ENCODE results near the gene TTC21A.

TTC21A gene

GRCh38 chr3:39094851-39095677 is 12.4 kb upstream of the TTC21A start:
- TF ChIP-seq CTCF (IDR thresholded peaks at IDR 0.05; ENCODE audit: low read depth, low read length) (no peak), MYC (IDR thresholded peaks at IDR 0.05; ENCODE audit: low read depth, low read length) (no peak), POLR2A (IDR thresholded peaks at IDR 0.05; ENCODE audit: extremely low read depth, insufficient read length) (no peak)
- peak; percentile 14 for DNase-seq (ENCODE audit: low read depth)
- H3K4me3 ChIP-seq (ENCODE audit: low read depth, low read length) = no peak overlapping the region

GRCh38 chr3:39095778-39096177 is 11.7 kb upstream of the TTC21A start:
- TF ChIP-seq CTCF (IDR thresholded peaks at IDR 0.05; ENCODE audit: low read depth, low read length) (no peak), MYC (IDR thresholded peaks at IDR 0.05; ENCODE audit: low read depth, low read length) (no peak), POLR2A (IDR thresholded peaks at IDR 0.05; ENCODE audit: extremely low read depth, insufficient read length) (no peak), MAX (IDR thresholded peaks at IDR 0.05; ENCODE audit: low read depth, low read length) (no peak)
- DNase-seq (ENCODE audit: low read depth) = no peak
- no peak overlapping the region for H3K4me3 ChIP-seq (ENCODE audit: low read depth, low read length)

GRCh38 chr3:39096775-39097174 is 10.7 kb upstream of the TTC21A start:
- DNase-seq (ENCODE audit: low read depth) = no peak
- no peak for TF ChIP-seq MYC (IDR thresholded peaks at IDR 0.05; ENCODE audit: low read depth, low read length)
- no peak for TF ChIP-seq POLR2A (IDR thresholded peaks at IDR 0.05; ENCODE audit: extremely low read depth, insufficient read length)
- no peak for TF ChIP-seq MAX (IDR thresholded peaks at IDR 0.05; ENCODE audit: low read depth, low read length)
- no peak for TF ChIP-seq CTCF (IDR thresholded peaks at IDR 0.05; ENCODE audit: low read depth, low read length)
- no peak overlapping the region for H3K4me3 ChIP-seq (ENCODE audit: low read depth, low read length)

GRCh38 chr3:39097716-39098472 is 9.6 kb upstream of the TTC21A start:
- TF ChIP-seq CTCF (IDR thresholded peaks at IDR 0.05; ENCODE audit: low read depth, low read length) (no peak), MYC (IDR thresholded peaks at IDR 0.05; ENCODE audit: low read depth, low read length) (no peak), POLR2A (IDR thresholded peaks at IDR 0.05; ENCODE audit: extremely low read depth, insufficient read length) (no peak), MAX (IDR thresholded peaks at IDR 0.05; ENCODE audit: low read depth, low read length) (no peak)
- H3K4me3 ChIP-seq (ENCODE audit: low read depth, low read length) = no peak overlapping the region
- no peak for DNase-seq (ENCODE audit: low read depth)

- TF ChIP-seq CTCF (IDR thresholded peaks at IDR 0.05; ENCODE audit: low read depth, low read length) = no peak
- TF ChIP-seq MYC (IDR thresholded peaks at IDR 0.05; ENCODE audit: low read depth, low read length) = no peak
- TF ChIP-seq POLR2A (IDR thresholded peaks at IDR 0.05; ENCODE audit: extremely low read depth, insufficient read length) = no peak
- no peak for TF ChIP-seq MAX (IDR thresholded peaks at IDR 0.05; ENCODE audit: low read depth, low read length)
- no peak for DNase-seq (ENCODE audit: low read depth)
- H3K4me3 ChIP-seq (ENCODE audit: low read depth, low read length) = no peak overlapping the region
These were observed 8.9 kb upstream of the TTC21A start for GRCh38 chr3:39098473-39099000.
